AG04449 (cell line): ENCODE data around the gene PROB1.

Experiments
- CTCF ChIA-PET: fragments of 350-600 bp; formaldehyde crosslinking; extraction: SDS; loops from one replicate; lab custom pipeline; 2021; ENCODE audit warnings: antibody characterized with exemption; lab: Yijun Ruan, JAX
- POLR2A ChIA-PET: fragments of 400-600, 350-600 bp; formaldehyde crosslinking; extraction: SDS; loops from one replicate; lab custom pipeline; 2020; ENCODE audit warnings: antibody characterized with exemption, inconsistent platforms; lab: Yijun Ruan, JAX
- DNase-seq: peaks from one replicate; pipeline ENCODE4 v3.0.0-alpha.2; 2010; ENCODE audit warnings: low read depth, low spot score
- H3K4me3 ChIP-seq: 2 replicates; pipeline ENCODE4 v1.5.1; 2011; ENCODE audit warnings: low read depth, mild to moderate bottlenecking, control low read depth, low read length
- TF ChIP-seq, protein P1 (sequence below): IDR thresholded peaks from one replicate; pipeline ENCODE4 v1.5.1; 2011; ENCODE audit warnings: mild to moderate bottlenecking, moderate library complexity, low read length, control low read depth, inconsistent platforms; ENCODE audit not compliant: insufficient read depth; ENCODE audit errors: missing control alignments

PROB1 gene

GRCh38 chr5:139378101-139378825, 16.6 kb downstream of the PROB1 start:
- CTCF ChIA-PET, result interaction anchor here (1.3 kb wide), 1 partner anchor 17 kb away, joined by 4 read pairs; the partner anchor contains the start of gene PROB1
- no peak overlapping the region for H3K4me3 ChIP-seq
- DNase-seq, result no peak
- POLR2A ChIA-PET, result no interaction called here
- TF ChIP-seq, protein P1, sequence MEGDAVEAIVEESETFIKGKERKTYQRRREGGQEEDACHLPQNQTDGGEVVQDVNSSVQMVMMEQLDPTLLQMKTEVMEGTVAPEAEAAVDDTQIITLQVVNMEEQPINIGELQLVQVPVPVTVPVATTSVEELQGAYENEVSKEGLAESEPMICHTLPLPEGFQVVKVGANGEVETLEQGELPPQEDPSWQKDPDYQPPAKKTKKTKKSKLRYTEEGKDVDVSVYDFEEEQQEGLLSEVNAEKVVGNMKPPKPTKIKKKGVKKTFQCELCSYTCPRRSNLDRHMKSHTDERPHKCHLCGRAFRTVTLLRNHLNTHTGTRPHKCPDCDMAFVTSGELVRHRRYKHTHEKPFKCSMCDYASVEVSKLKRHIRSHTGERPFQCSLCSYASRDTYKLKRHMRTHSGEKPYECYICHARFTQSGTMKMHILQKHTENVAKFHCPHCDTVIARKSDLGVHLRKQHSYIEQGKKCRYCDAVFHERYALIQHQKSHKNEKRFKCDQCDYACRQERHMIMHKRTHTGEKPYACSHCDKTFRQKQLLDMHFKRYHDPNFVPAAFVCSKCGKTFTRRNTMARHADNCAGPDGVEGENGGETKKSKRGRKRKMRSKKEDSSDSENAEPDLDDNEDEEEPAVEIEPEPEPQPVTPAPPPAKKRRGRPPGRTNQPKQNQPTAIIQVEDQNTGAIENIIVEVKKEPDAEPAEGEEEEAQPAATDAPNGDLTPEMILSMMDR, result no peak

DNA sequence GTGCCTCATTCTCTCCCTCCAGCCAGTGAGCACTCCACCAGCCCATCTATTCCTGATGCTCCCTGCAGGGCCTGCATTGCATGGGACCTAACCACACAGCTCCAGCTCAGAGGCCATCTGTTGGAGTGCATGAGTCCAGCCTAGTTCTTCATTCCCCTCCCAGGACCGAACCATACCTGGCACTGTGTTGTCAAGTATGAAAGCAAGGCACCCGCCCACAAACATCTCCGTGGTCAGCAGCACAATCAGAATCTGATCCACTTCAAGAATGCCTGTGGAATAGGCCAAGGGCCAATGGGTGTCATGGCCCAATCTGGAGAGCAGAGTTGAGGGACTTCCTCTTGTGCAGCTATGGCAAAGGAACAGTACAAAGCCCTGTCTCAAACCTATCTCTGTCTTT, 17.7 kb downstream of the PROB1 start:
- CTCF ChIA-PET, result interaction anchor here (1.3 kb wide), 1 partner anchor 14 kb away, joined by 3 read pairs; no protein-coding TSS in a partner anchor
- TF ChIP-seq, protein P1, result no peak
- POLR2A ChIA-PET, result no interaction called here
- no peak overlapping the region for H3K4me3 ChIP-seq
- no peak for DNase-seq

GRCh38 chr5:139376364-139376763, 18.5 kb downstream of the PROB1 start:
- no peak for DNase-seq
- ChIA-PET POLR2A (interaction anchor here (0.6 kb wide), 1 partner anchor 952 kb away, joined by 3 read pairs; no protein-coding TSS in a partner anchor), CTCF (interaction anchor here (1.3 kb wide), 1 partner anchor 15 kb away, joined by 3 read pairs; no protein-coding TSS in a partner anchor)
- TF ChIP-seq, protein P1, result no peak
- no peak overlapping the region for H3K4me3 ChIP-seq

GRCh38 chr5:139374909-139375308, 20.0 kb downstream of the PROB1 start:
- TF ChIP-seq, protein P1, result no peak
- no peak for DNase-seq
- ChIA-PET CTCF (interaction anchor here (1.0 kb wide), 1 partner anchor 16 kb away, joined by 4 read pairs; no protein-coding TSS in a partner anchor), POLR2A (interaction anchor here (0.7 kb wide), 1 partner anchor 101 kb away, joined by 3 read pairs; no protein-coding TSS in a partner anchor)
- no peak overlapping the region for H3K4me3 ChIP-seq

DNA sequence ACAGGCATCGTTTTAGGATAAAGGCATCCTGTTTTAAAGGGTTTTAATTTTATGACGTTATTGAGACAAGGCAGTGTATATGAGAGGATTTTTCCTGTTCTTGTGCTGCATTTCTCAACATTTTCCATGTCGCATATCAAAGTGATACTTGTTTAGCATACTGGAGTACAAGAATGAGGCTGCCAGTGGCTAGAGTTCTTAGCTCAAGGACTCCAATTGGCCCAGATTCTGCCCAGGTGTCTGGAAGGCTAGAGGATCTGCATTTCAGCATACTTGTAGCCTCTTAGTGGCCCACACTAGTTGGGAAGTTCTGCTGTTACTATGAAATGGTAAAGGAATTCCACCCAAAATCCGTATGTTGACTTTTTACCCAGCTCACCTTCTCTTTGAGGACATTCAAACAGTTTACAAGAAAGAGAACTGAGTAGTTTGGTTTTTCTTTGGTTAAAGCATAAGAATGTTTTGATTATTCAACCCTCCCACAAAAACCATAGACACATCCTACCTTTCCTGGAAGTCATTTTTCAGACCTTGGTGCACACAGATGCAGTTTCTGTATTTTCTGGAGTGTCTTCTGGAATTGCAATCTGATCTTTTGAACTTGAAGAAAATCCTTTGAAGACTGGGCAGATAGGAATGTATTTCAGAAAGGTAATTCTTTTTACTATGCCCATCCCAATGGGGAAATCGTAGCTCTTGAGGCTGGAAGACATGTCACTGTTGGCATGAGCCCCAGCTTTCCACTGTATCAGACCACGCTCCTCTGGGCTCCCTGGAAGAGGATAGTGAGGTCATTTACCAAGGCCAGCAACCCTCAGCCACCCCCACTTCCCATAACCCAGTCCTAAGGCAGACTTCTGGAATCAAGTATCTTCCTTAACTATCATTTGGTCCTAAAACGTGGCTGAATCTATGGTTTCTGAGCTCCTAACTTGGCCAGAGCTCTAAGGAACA, 23.1 kb downstream of the PROB1 start:
- ChIA-PET POLR2A (no interaction called here), CTCF (interaction anchor here (0.9 to 1.0 kb wide), 3 partner anchors 15 to 20 kb away, joined by 3 read pairs; no protein-coding TSS in a partner anchor)
- DNase-seq, result no peak

More for the DNA sequence above, 23.1 kb downstream of the PROB1 start:
- TF ChIP-seq, protein P1, result no peak
- no peak overlapping the region for H3K4me3 ChIP-seq
